Measurements from ENCODE around the gene GTSE1.
A peak's percentile ranks its signal among the peaks of the same experiment; 100 is the strongest.

The GTSE1 gene

GRCh38 chr22:46275455-46276122 lies 21.1 kb upstream of the GTSE1 start:
- no peak for DNase-seq

- no peak for DNase-seq
Observed at GRCh38 chr22:46276563-46276962, 20.1 kb upstream of the GTSE1 start.

- DNase-seq, result no peak
Observed at GRCh38 chr22:46278656-46279645, 17.7 kb upstream of the GTSE1 start.

- DNase-seq, result no peak
Observed at GRCh38 chr22:46280063-46280817, 16.4 kb upstream of the GTSE1 start.

- DNase-seq, result no peak
Observed at GRCh38 chr22:46280999-46281623, 15.6 kb upstream of the GTSE1 start.

GRCh38 chr22:46281866-46282678 lies 14.6 kb upstream of the GTSE1 start:
- no peak for DNase-seq

GRCh38 chr22:46286006-46286405 lies 10.7 kb upstream of the GTSE1 start:
- no peak for DNase-seq

GRCh38 chr22:46286941-46287872 lies 9.5 kb upstream of the GTSE1 start:
- DNase-seq, result no peak

- DNase-seq, result peak; percentile 42
Observed at GRCh38 chr22:46287873-46288751, 8.6 kb upstream of the GTSE1 start.

GRCh38 chr22:46288846-46289243 lies 7.8 kb upstream of the GTSE1 start:
- DNase-seq, result no peak

GRCh38 chr22:46289244-46289891 lies 7.3 kb upstream of the GTSE1 start:
- no peak for DNase-seq

- DNase-seq, result no peak
Observed at GRCh38 chr22:46290121-46290842, 6.4 kb upstream of the GTSE1 start.

GRCh38 chr22:46290843-46291785 lies 5.6 kb upstream of the GTSE1 start:
- DNase-seq, result no peak

- no peak for DNase-seq
Observed at GRCh38 chr22:46292173-46292572, 4.5 kb upstream of the GTSE1 start.

GRCh38 chr22:46292732-46293131 lies 3.9 kb upstream of the GTSE1 start:
- no peak for DNase-seq

- no peak for DNase-seq
Observed at GRCh38 chr22:46293577-46294260, 3.0 kb upstream of the GTSE1 start.

GRCh38 chr22:46294784-46295183 lies 1.9 kb upstream of the GTSE1 start:
- no peak for DNase-seq
